ENCODE measurements around the gene PDK1.

Gene PDK1

GRCh38 chr2:172640389-172640788 is 84.5 kb downstream of the PDK1 start:
- TF ChIP-seq, protein P1, sequence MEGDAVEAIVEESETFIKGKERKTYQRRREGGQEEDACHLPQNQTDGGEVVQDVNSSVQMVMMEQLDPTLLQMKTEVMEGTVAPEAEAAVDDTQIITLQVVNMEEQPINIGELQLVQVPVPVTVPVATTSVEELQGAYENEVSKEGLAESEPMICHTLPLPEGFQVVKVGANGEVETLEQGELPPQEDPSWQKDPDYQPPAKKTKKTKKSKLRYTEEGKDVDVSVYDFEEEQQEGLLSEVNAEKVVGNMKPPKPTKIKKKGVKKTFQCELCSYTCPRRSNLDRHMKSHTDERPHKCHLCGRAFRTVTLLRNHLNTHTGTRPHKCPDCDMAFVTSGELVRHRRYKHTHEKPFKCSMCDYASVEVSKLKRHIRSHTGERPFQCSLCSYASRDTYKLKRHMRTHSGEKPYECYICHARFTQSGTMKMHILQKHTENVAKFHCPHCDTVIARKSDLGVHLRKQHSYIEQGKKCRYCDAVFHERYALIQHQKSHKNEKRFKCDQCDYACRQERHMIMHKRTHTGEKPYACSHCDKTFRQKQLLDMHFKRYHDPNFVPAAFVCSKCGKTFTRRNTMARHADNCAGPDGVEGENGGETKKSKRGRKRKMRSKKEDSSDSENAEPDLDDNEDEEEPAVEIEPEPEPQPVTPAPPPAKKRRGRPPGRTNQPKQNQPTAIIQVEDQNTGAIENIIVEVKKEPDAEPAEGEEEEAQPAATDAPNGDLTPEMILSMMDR (IDR thresholded peaks at IDR 0.05; ENCODE audit: low read depth, low read length) = no peak
- Histone ChIP-seq H3K27ac (no peak overlapping the region), H3K27me3 (ENCODE audit: insufficient read depth, low read depth, severe bottlenecking) (no peaks in the 10 kb centered on the region), H3K36me3 (no peaks in the 10 kb centered on the region), H3K4me3 (ENCODE audit: low read depth, low read length) (no peak overlapping the region), H3K9me3 (ENCODE audit: severe bottlenecking) (no peaks in the 10 kb centered on the region)
- DNase-seq = no peak

DNA sequence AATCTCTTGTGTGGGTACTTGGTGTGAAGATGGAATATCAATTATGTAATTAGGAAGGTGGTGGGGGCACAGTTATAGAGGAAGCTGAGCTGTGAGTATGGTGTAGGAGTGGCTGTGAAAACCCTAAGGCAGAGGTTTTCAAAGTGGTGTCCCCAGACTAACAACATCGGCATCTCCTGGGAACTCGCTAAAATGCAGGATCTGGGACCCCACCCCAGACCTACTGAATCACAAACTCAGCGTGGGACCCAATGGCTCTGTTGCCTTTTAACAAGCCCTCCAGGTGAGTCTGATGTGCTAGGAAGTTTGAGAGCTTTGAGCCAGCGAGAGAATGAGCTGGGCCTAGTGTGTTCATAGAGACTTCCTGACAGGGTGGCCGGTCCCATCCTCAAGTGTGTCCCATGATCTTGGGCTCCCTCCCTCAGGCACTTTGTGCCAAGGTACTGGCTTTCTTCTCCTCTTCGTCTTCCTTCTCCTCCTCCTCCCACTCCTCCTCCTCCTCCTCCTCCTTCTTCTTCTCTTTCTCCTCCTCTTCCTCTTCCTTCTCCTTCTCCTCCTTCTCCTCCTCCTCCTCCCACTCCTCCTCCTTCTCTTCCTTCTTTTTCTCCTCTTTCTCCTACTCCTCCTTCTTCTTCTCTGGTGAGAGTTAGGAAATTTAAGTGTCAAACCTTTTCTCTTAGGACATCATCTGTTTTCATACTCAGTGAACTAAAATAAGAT is 86.6 kb downstream of the PDK1 start:
- DNase-seq = no peak
- no peak overlapping the region for H3K27ac ChIP-seq
- H3K36me3 ChIP-seq = no peaks in the 10 kb centered on the region
- H3K4me3 ChIP-seq (ENCODE audit: low read depth, low read length) = no peak overlapping the region
- no peaks in the 10 kb centered on the region for H3K27me3 ChIP-seq (ENCODE audit: insufficient read depth, low read depth, severe bottlenecking)
- TF ChIP-seq, protein P1 (IDR thresholded peaks at IDR 0.05; ENCODE audit: low read depth, low read length) = no peak
- no peaks in the 10 kb centered on the region for H3K9me3 ChIP-seq (ENCODE audit: severe bottlenecking)

GRCh38 chr2:172643142-172643541 is 87.3 kb downstream of the PDK1 start:
- no peaks in the 10 kb centered on the region for H3K36me3 ChIP-seq
- peaks cover under 1% of the 10 kb centered on the region for H3K9me3 ChIP-seq (ENCODE audit: severe bottlenecking)
- no peak for DNase-seq
- no peak overlapping the region for H3K27ac ChIP-seq
- H3K27me3 ChIP-seq (ENCODE audit: insufficient read depth, low read depth, severe bottlenecking) = no peaks in the 10 kb centered on the region
- no peak overlapping the region for H3K4me3 ChIP-seq (ENCODE audit: low read depth, low read length)
- TF ChIP-seq, protein P1 (IDR thresholded peaks at IDR 0.05; ENCODE audit: low read depth, low read length) = no peak

DNA sequence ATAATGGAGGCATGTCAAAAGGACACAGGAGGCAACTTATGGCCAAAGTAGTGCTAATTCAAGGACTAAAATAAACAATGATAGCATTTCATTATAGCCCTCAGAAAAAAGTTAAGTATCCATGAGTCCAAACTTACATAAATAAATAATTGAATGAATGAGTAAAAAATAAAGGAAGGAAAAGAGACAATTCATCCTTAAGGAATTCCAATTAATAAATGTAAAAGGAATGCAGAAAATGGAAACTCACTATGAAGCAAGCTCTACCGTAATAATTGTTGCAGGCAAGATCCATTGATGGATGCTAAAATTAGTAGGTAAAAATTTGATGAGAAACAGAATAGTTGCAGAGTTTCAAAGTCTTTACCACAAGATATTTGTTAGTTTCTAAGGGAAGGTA is 91.5 kb downstream of the PDK1 start:
- DNase-seq = no peak
- Histone ChIP-seq H3K4me3 (ENCODE audit: low read depth, low read length) (no peak overlapping the region), H3K36me3 (no peaks in the 10 kb centered on the region), H3K9me3 (ENCODE audit: severe bottlenecking) (peaks cover 4% of the 10 kb centered on the region), H3K27ac (no peak overlapping the region), H3K27me3 (ENCODE audit: insufficient read depth, low read depth, severe bottlenecking) (no peaks in the 10 kb centered on the region)
- TF ChIP-seq, protein P1 (IDR thresholded peaks at IDR 0.05; ENCODE audit: low read depth, low read length) = no peak

GRCh38 chr2:172655091-172655837 is 99.4 kb downstream of the PDK1 start:
- Histone ChIP-seq H3K4me3 (ENCODE audit: low read depth, low read length) (no peak overlapping the region), H3K9me3 (ENCODE audit: severe bottlenecking) (peaks cover 7% of the 10 kb centered on the region), H3K27ac (no peak overlapping the region), H3K36me3 (no peaks in the 10 kb centered on the region), H3K27me3 (ENCODE audit: insufficient read depth, low read depth, severe bottlenecking) (no peaks in the 10 kb centered on the region)
- TF ChIP-seq, protein P1 (IDR thresholded peaks at IDR 0.05; ENCODE audit: low read depth, low read length) = no peak
- DNase-seq = no peak
